GM19099 (cell line): ENCODE measurements around the gene GOLGA6A.

Source experiments
- POLR2A ChIP-seq: IDR thresholded peaks from 3 replicates; pipeline ENCODE4 v1.6.1; 2011; ENCODE audit warnings: low read depth; ENCODE audit not compliant: insufficient read length; ENCODE audit errors: extremely low read depth

GOLGA6A gene

GRCh38 chr15:74035121-74036017 lies 47.0 kb downstream of the GOLGA6A start:
- TF ChIP-seq POLR2A = no peak

GRCh38 chr15:74034206-74034755 lies 48.1 kb downstream of the GOLGA6A start:
- TF ChIP-seq POLR2A = no peak

GRCh38 chr15:74032606-74033561 lies 49.5 kb downstream of the GOLGA6A start:
- TF ChIP-seq POLR2A = no peak

GRCh38 chr15:74032046-74032445 lies 50.3 kb downstream of the GOLGA6A start:
- no peak for TF ChIP-seq POLR2A

- no peak for TF ChIP-seq POLR2A
Measured at GRCh38 chr15:74028646-74029045, 53.7 kb downstream of the GOLGA6A start.

GRCh38 chr15:74027688-74028087 lies 54.7 kb downstream of the GOLGA6A start:
- peak; percentile 12 for TF ChIP-seq POLR2A

GRCh38 chr15:74025436-74025835 lies 56.9 kb downstream of the GOLGA6A start:
- no peak for TF ChIP-seq POLR2A

- no peak for TF ChIP-seq POLR2A
Measured at GRCh38 chr15:74024687-74025086, 57.7 kb downstream of the GOLGA6A start.

GRCh38 chr15:74022706-74023470 lies 59.5 kb downstream of the GOLGA6A start:
- no peak for TF ChIP-seq POLR2A
